Spleen (tissue), 11 donors: ENCODE data around the gene GRHPR. TPM values are rescaled to one million over a fixed set of nuclear protein-coding genes. Genes with fewer than 3 reads are reported as not detected.

Source experiments
- DNase-seq: peaks from one replicate; pipeline ENCODE4 v3.0.0-alpha.2; 2020
- H3K27ac ChIP-seq, 8 donors: fragments of 200-600 bp; sonication (generic) in 7 of 8; 1 replicate in 4 of 8; 2 replicates in 4 of 8; pipeline versions ENCODE4 v1.5.0 to v1.8.0; 2016 to 2021; ENCODE audit warnings: inconsistent platforms in 4 of 8, mild to moderate bottlenecking in 4 of 8, moderate library complexity in 1 of 8
- H3K27me3 ChIP-seq, 7 donors: fragments of 200-600 bp; sonication (generic) in 6 of 7; replicated peaks in 1 of 7; 1 replicate in 4 of 7; 2 replicates in 3 of 7; pipeline versions ENCODE4 v1.5.0 to v1.8.0; 2016 to 2021; ENCODE audit warnings: inconsistent platforms in 3 of 7, mild to moderate bottlenecking in 1 of 7
- H3K36me3 ChIP-seq, 6 donors: fragments of 200-600 bp; sonication (generic) in 5 of 6; 1 replicate in 4 of 6; 2 replicates in 2 of 6; pipeline versions ENCODE4 v1.5.0 to v1.8.0; 2016 to 2021; ENCODE audit warnings: inconsistent platforms in 2 of 6
- H3K4me1 ChIP-seq, 6 donors: fragments of 200-600 bp; sonication (generic) in 5 of 6; 1 replicate in 3 of 6; 2 replicates in 3 of 6; pipeline versions ENCODE4 v1.5.0 to v1.8.0; 2016 to 2021; ENCODE audit warnings: inconsistent platforms in 3 of 6
- H3K4me3 ChIP-seq, 8 donors: fragments of 200-600 bp; sonication (generic) in 7 of 8; 1 replicate in 4 of 8; 2 replicates in 4 of 8; pipeline versions ENCODE4 v1.5.0 to v1.8.0; 2016 to 2021; ENCODE audit warnings: inconsistent platforms in 4 of 8, mild to moderate bottlenecking in 4 of 8, moderate library complexity in 2 of 8
- H3K9me3 ChIP-seq, 8 donors: fragments of 200-600 bp; sonication (generic) in 7 of 8; 1 replicate in 4 of 8; 2 replicates in 4 of 8; pipeline versions ENCODE4 v1.5.0 to v1.8.0; 2016 to 2021; ENCODE audit warnings: inconsistent platforms in 4 of 8
- CTCF ChIP-seq, 11 experiments: fragments of 200-600 bp in 7 of 11; fragments of 450-650 bp in 4 of 11; sonication (generic) in 4 of 11; IDR thresholded peaks in 8 of 11; conservative IDR thresholded peaks in 3 of 11; 1 replicate in 7 of 11; 2 replicates in 4 of 11; pipeline versions ENCODE4 v1.4.0 to v1.8.0; 2016 to 2021; ENCODE audit warnings: antibody characterized with exemption in 11 of 11, inconsistent platforms in 4 of 11, mild to moderate bottlenecking in 1 of 11
- POLR2A ChIP-seq, 3 donors: fragments of 450-650 bp; IDR thresholded peaks; one replicate each; pipeline ENCODE4 v1.5.1; 2017; ENCODE audit warnings: antibody characterized with exemption in 3 of 3, mild to moderate bottlenecking in 1 of 3
- POLR2AphosphoS5 ChIP-seq, 3 donors: sonication (generic); formaldehyde crosslinking; IDR thresholded peaks; one replicate each; pipeline ENCODE4 v1.5.1; 2017; ENCODE audit warnings: antibody characterized with exemption in 3 of 3
- WGBS, 5 donors: extraction: QIAGEN DNeasy Blood & Tissue Kit in 3 of 5; methylation state at CpG; one replicate each; pipeline versions ENCODE4 v1.1.5 to v1.1.7; 2013 to 2018; 5-methylcytosine and 5-hydroxymethylcytosine counted together
- intact Hi-C: fragments of 100-400 bp; cut with DNase I; formaldehyde crosslinking; loops from one replicate; pipeline ENCODE4 v1.15.0; 2023; ENCODE audit warnings: low total_unique reads
- polyA plus RNA-seq, 3 donors: library from polyadenylated mRNA; stranded (reverse); fragments of 200-250 nt; gene quantifications; one replicate each; pipeline ENCODE4 v1.2.1, GENCODE V29; 2013
- total RNA-seq, 7 donors: library from RNA; depleted of rRNA in 3 of 7; stranded (reverse); fragments of >200 nt in 3 of 7; fragmentation: NEBNext Ultra II Directional in 4 of 7; extraction: Animal tissue kit (Norgen Biotek cat#: 25700) in 4 of 7; gene quantifications; one replicate each; pipeline versions ENCODE4 v1.1.0 to v1.2.1, GENCODE V29; 2016 to 2021
- donor health status: healthy with polysubstance abuse.
- donor health status: DM: no; HTN: no; CAD: no; lungs with moderate emphysema.
- donor health status: DM: no; HTN: no; CAD: no.
- donor health status: Bipolar disorder and iron deficiency.
- donor health status: healthy.
- donor health status: DM: no; HTN: no; CAD: no.
- donor health status: DM: yes; HTN: yes; CAD: no.

The GRHPR gene
- total and polyA plus RNA-seq, 10 donors = 44.9 to 114 (median 63.0) TPM

- Histone ChIP-seq H3K4me1 (peaks cover 2 to 70% (median 29%) of the 10 kb centered on the region in 6 donors), H3K36me3 (no peaks in the 10 kb centered on the region), H3K27ac (no peak overlapping the region), H3K27me3 (no peaks in the 10 kb centered on the region), H3K9me3 (no peaks in the 10 kb centered on the region), H3K4me3 (no peak overlapping the region)
- no peak for DNase-seq
- WGBS, 5 donors = 61 to 85% (median 83%) methylated on average over 16 to 17 of the region's 17 CpGs
- intact Hi-C loops = no loop called here
- no peak for TF ChIP-seq CTCF (IDR thresholded peaks at IDR 0.05 in 8 of 11, conservative IDR thresholded peaks at IDR 0.05 in 3 of 11)
- no peak for TF ChIP-seq POLR2AphosphoS5 (IDR thresholded peaks at IDR 0.05)
- no peak for TF ChIP-seq POLR2A (IDR thresholded peaks at IDR 0.05)
Measured at GRCh38 chr9:37412431-37413151, 9.9 kb upstream of the GRHPR start.

GRCh38 chr9:37413311-37413710, 9.2 kb upstream of the GRHPR start:
- peak; percentile 57 for DNase-seq
- Histone ChIP-seq H3K4me1 (peaks cover 0 to 64% (median 28%) of the 10 kb centered on the region in 6 donors), H3K36me3 (no peaks in the 10 kb centered on the region), H3K9me3 (no peaks in the 10 kb centered on the region), H3K27ac (no peak overlapping the region), H3K4me3 (no peak overlapping the region), H3K27me3 (no peaks in the 10 kb centered on the region)
- intact Hi-C loops = no loop called here
- 88 to 96% (median 91%) methylated on average over 4 of the region's 4 CpGs for WGBS, 5 donors
- TF ChIP-seq CTCF (IDR thresholded peaks at IDR 0.05 in 8 of 11, conservative IDR thresholded peaks at IDR 0.05 in 3 of 11) = no peak
- no peak for TF ChIP-seq POLR2AphosphoS5 (IDR thresholded peaks at IDR 0.05)
- TF ChIP-seq POLR2A (IDR thresholded peaks at IDR 0.05) = no peak

GRCh38 chr9:37414503-37414943, 8.0 kb upstream of the GRHPR start:
- no peaks in the 10 kb centered on the region for H3K9me3 ChIP-seq
- no peak overlapping the region for H3K4me3 ChIP-seq
- H3K27ac ChIP-seq = no peak overlapping the region
- intact Hi-C loops = no loop called here
- H3K27me3 ChIP-seq = no peaks in the 10 kb centered on the region
- H3K36me3 ChIP-seq = no peaks in the 10 kb centered on the region
- TF ChIP-seq POLR2A (IDR thresholded peaks at IDR 0.05) (no peak), POLR2AphosphoS5 (IDR thresholded peaks at IDR 0.05) (no peak), CTCF (IDR thresholded peaks at IDR 0.05 in 8 of 11, conservative IDR thresholded peaks at IDR 0.05 in 3 of 11) (no peak)
- H3K4me1 ChIP-seq = peaks cover 0 to 52% (median 18%) of the 10 kb centered on the region in 6 donors
- whole genome bisulfite sequencing, 5 donors = 82 to 91% (median 89%) methylated on average over 9 to 10 of the region's 10 CpGs
- DNase-seq = peak; percentile 71

- intact Hi-C loops = no loop called here
- WGBS, 5 donors = 32 to 36% (median 35%) methylated on average over 22 of the region's 22 CpGs
- Histone ChIP-seq H3K4me3 (no peak overlapping the region), H3K36me3 (no peaks in the 10 kb centered on the region), H3K9me3 (no peaks in the 10 kb centered on the region), H3K27ac (no peak overlapping the region), H3K27me3 (no peaks in the 10 kb centered on the region), H3K4me1 (peaks cover 0 to 45% (median 13%) of the 10 kb centered on the region in 6 donors)
- peak; percentile 75 to 90 (median 87) for TF ChIP-seq CTCF (IDR thresholded peaks at IDR 0.05 in 8 of 11, conservative IDR thresholded peaks at IDR 0.05 in 3 of 11)
- TF ChIP-seq POLR2AphosphoS5 (IDR thresholded peaks at IDR 0.05) = no peak
- DNase-seq = peak; percentile 80
Measured at GRCh38 chr9:37415011-37415719, 7.3 kb upstream of the GRHPR start.
